ENCODE measurements around the gene HPD. TPM values are rescaled to one million over a fixed set of nuclear protein-coding genes. Genes with fewer than 3 reads are reported as not detected.
A peak's percentile ranks its signal among the peaks of the same experiment; 100 is the strongest.

Gene HPD
- total and polyA plus RNA-seq, 11 donors = 0.36 to 2.2 (median 1.5) TPM

GRCh38 chr12:121810833-121811433 lies 47.7 kb downstream of the HPD start:
- Histone ChIP-seq H3K36me3 (peaks cover 0 to 71% (median 53%) of the 10 kb centered on the region in 9 donors), H3K27me3 (no peaks in the 10 kb centered on the region), H3K4me1 (peaks cover 3 to 61% (median 49%) of the 10 kb centered on the region in 12 donors), H3K4me3 (peak overlapping the region in 10 of 12 donors; percentile 2 to 76 (median 58)), H3K9me3 (no peaks in the 10 kb centered on the region), H3K27ac (peak overlapping the region in 7 of 12 donors; percentile 54 to 82 (median 73))
- TF ChIP-seq, protein P1, sequence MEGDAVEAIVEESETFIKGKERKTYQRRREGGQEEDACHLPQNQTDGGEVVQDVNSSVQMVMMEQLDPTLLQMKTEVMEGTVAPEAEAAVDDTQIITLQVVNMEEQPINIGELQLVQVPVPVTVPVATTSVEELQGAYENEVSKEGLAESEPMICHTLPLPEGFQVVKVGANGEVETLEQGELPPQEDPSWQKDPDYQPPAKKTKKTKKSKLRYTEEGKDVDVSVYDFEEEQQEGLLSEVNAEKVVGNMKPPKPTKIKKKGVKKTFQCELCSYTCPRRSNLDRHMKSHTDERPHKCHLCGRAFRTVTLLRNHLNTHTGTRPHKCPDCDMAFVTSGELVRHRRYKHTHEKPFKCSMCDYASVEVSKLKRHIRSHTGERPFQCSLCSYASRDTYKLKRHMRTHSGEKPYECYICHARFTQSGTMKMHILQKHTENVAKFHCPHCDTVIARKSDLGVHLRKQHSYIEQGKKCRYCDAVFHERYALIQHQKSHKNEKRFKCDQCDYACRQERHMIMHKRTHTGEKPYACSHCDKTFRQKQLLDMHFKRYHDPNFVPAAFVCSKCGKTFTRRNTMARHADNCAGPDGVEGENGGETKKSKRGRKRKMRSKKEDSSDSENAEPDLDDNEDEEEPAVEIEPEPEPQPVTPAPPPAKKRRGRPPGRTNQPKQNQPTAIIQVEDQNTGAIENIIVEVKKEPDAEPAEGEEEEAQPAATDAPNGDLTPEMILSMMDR (IDR thresholded peaks at IDR 0.05) = no peak
- no peak for TF ChIP-seq POLR2A (IDR thresholded peaks at IDR 0.05)
- 56 to 66% (median 58%) methylated on average over 6 of the region's 6 CpGs for WGBS, 4 donors
- intact Hi-C loops (cut with DNase I) = loop anchor here in 7 of 10 donors (1.0 to 5.0 kb wide), 5 partner anchors 14 to 114 kb away; partner anchors contain the start of gene PSMD9 (in 2 of the 7)
- DNase-seq (no peak), ATAC-seq (no peak)

DNA sequence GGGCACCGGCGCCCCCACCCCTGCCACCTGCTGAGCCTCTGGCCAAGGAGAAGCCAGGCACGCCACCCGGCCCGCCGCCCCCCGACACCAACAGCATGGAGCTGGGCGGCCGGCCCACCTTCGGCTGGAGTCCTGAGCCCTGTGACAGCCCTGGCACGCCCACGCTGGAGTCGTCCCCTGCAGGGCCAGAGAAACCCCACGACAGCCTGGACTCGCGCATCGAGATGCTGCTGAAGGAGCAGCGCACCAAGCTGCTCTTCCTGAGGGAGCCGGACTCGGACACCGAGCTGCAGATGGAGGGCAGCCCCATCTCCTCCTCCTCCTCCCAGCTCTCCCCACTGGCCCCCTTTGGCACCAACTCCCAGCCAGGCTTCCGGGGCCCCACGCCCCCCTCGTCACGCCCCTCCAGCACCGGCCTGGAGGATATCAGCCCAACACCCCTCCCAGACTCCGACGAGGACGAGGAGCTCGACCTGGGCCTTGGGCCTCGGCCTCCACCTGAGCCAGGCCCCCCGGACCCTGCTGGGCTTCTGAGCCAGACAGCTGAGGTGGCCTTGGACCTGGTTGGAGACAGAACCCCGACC lies 48.3 kb downstream of the HPD start:
- H3K27me3 ChIP-seq = no peaks in the 10 kb centered on the region
- H3K9me3 ChIP-seq = no peaks in the 10 kb centered on the region
- DNase-seq (peak in 1 of 5 donors; percentile 17), ATAC-seq (no peak)
- TF ChIP-seq, protein P1 (IDR thresholded peaks at IDR 0.05) = no peak
- no peak for TF ChIP-seq POLR2A (IDR thresholded peaks at IDR 0.05)
- 48 to 72% (median 61%) methylated on average over 12 to 33 of the region's 33 CpGs for WGBS, 4 donors
- intact Hi-C loops (cut with DNase I) = loop anchor here in 7 of 10 donors (2.0 to 5.0 kb wide), 4 partner anchors 14 to 113 kb away; partner anchors contain the start of gene PSMD9 (in 2 of the 7)
- peaks cover 5 to 67% (median 54%) of the 10 kb centered on the region in 12 donors for H3K4me1 ChIP-seq
- peak overlapping the region in 2 of 12 donors; percentile 73 to 82 for H3K27ac ChIP-seq
- no peak overlapping the region for H3K4me3 ChIP-seq
- H3K36me3 ChIP-seq = peaks cover 0 to 65% (median 49%) of the 10 kb centered on the region in 9 donors

DNA sequence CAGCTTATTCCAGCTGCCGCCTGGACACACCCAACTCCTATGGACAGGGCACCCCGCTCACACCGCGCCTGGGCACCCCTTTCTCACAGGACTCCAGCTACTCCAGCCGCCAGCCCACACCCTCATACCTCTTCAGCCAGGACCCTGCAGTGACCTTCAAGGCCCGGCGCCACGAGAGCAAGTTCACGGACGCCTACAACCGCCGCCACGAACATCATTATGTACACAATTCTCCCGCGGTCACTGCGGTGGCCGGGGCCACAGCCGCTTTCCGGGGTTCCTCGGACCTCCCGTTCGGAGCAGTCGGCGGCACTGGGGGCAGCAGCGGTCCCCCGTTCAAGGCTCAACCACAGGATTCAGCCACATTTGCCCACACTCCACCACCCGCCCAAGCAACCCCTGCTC lies 48.9 kb downstream of the HPD start:
- WGBS, 4 donors = 90 to 94% (median 92%) methylated on average over 20 to 27 of the region's 27 CpGs
- Histone ChIP-seq H3K27ac (no peak overlapping the region), H3K4me3 (no peak overlapping the region), H3K27me3 (no peaks in the 10 kb centered on the region), H3K9me3 (no peaks in the 10 kb centered on the region), H3K36me3 (peaks cover 0 to 59% (median 43%) of the 10 kb centered on the region in 9 donors), H3K4me1 (peaks cover 5 to 73% (median 55%) of the 10 kb centered on the region in 12 donors)
- DNase-seq (peak in 1 of 5 donors; percentile 18), ATAC-seq (no peak)
- intact Hi-C loops (cut with DNase I) = loop anchor here in 7 of 10 donors (2.0 to 5.0 kb wide), 4 partner anchors 13 to 112 kb away; partner anchors contain the start of gene PSMD9 (in 2 of the 7)
- TF ChIP-seq, protein P1 (IDR thresholded peaks at IDR 0.05) = no peak
- no peak for TF ChIP-seq POLR2A (IDR thresholded peaks at IDR 0.05)

- no peak for TF ChIP-seq POLR2A (IDR thresholded peaks at IDR 0.05)
- TF ChIP-seq, protein P1 (IDR thresholded peaks at IDR 0.05) = no peak
- no peak overlapping the region for H3K27ac ChIP-seq
- WGBS, 4 donors = 78 to 90% (median 89%) methylated on average over 8 of the region's 8 CpGs
- ATAC-seq (no peak), DNase-seq (no peak)
- intact Hi-C loops (cut with DNase I) = no loop called here
- no peak overlapping the region for H3K4me3 ChIP-seq
- H3K27me3 ChIP-seq = no peaks in the 10 kb centered on the region
- peaks cover 5 to 70% (median 54%) of the 10 kb centered on the region in 12 donors for H3K4me1 ChIP-seq
- H3K9me3 ChIP-seq = no peaks in the 10 kb centered on the region
- H3K36me3 ChIP-seq = peaks cover 0 to 51% (median 34%) of the 10 kb centered on the region in 9 donors
Measured at GRCh38 chr12:121808623-121809022, 50.0 kb downstream of the HPD start.
